Choroid plexus epithelial cell (primary cell): Measurements from ENCODE around the gene PARD3.

ENCODE experiments used
- DNase-seq: peaks from one replicate; pipeline ENCODE4 v3.0.0-alpha.2; 2010; ENCODE audit warnings: low read depth
- H3K4me3 ChIP-seq: 2 replicates; pipeline ENCODE4 v1.5.1; 2011; ENCODE audit warnings: low read depth, mild to moderate bottlenecking, control low read depth, low read length, moderate library complexity
- TF ChIP-seq, protein P1 (sequence below): conservative IDR thresholded peaks from 2 replicates; pipeline ENCODE4 v1.5.1; 2011; ENCODE audit warnings: low read depth, mild to moderate bottlenecking, control low read depth, inconsistent platforms, low read length, moderate library complexity

PARD3 gene

DNA sequence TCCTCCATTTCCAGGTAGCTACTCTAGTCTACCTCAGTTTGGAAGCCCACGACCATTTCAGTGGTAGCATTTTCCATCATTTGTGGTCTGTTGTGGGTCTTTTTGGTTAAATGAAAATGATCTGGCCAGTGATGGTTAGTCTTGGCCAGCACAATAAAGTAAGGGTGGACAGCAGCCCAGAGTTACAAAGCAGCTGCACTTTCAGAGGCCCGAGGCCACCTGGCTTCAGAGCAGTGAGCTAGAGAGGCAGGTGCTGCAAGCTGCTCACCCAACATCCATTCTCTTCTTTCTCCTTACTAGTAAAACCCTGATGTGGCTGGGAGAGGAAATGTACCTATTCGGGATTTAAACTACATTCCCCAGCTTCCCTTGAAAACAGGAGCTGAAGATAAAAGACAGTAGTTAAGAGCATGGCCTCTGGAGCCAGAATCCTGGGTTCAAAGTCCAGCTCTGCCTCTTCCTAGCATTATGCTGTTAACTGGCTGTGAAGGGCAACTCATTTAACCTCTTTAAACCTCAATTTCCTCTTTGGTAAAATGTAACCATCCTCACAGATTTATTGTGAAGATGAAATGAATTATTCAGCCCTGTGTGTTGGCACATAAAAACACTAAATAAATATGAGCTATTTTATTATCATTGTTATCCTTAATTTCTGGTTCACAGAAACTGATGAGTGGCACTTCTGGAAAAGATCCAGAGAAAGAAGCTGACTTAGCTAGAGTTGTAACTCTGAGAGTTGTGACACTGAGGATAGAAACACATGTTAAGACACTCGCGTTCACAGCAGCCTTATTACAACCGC is 517.4 kb downstream of the PARD3 start:
- H3K4me3 ChIP-seq, result no peak overlapping the region
- TF ChIP-seq, protein P1, sequence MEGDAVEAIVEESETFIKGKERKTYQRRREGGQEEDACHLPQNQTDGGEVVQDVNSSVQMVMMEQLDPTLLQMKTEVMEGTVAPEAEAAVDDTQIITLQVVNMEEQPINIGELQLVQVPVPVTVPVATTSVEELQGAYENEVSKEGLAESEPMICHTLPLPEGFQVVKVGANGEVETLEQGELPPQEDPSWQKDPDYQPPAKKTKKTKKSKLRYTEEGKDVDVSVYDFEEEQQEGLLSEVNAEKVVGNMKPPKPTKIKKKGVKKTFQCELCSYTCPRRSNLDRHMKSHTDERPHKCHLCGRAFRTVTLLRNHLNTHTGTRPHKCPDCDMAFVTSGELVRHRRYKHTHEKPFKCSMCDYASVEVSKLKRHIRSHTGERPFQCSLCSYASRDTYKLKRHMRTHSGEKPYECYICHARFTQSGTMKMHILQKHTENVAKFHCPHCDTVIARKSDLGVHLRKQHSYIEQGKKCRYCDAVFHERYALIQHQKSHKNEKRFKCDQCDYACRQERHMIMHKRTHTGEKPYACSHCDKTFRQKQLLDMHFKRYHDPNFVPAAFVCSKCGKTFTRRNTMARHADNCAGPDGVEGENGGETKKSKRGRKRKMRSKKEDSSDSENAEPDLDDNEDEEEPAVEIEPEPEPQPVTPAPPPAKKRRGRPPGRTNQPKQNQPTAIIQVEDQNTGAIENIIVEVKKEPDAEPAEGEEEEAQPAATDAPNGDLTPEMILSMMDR, result no peak
- no peak for DNase-seq

DNA sequence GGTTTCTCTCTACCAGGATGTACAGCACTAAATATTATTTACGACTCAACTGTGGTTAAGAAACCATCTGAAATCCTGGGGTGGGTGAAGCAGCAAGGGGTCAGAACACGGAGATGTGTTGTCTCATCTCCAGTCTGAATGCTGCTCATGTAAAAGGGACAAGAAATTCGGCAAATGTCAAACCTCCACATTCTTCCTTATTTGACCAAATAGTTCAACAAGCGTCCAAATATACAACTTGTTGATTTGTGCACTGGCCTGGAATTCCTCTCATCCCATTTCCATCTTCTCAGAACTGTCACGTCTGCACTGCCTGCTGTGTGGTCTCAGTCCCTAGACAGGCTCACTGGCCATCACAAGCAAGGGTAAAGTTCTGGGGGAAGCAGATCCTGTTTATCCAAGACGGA is 520.0 kb downstream of the PARD3 start:
- TF ChIP-seq, protein P1, result no peak
- peak; percentile 95 for DNase-seq
- H3K4me3 ChIP-seq, result no peak overlapping the region

DNA sequence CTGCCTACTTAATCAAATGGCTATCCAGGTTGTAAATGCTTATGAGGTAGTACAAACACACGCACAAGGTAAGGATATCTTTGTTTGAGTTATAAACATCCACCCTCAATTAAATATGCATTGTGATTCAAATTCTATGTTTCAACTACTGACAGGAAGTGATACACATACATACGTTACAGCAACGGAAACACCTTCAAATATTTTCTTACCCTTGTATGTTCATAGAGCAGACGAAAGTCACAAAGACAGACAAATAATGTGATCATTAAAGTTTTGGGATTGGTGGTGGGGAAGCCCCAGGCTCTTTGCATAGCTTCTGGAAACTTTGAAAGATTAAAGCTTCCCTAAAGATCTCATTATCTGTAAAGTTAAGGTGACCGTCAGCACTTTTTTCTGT is 521.0 kb downstream of the PARD3 start:
- TF ChIP-seq, protein P1, result no peak
- H3K4me3 ChIP-seq, result no peak overlapping the region
- DNase-seq, result no peak

DNA sequence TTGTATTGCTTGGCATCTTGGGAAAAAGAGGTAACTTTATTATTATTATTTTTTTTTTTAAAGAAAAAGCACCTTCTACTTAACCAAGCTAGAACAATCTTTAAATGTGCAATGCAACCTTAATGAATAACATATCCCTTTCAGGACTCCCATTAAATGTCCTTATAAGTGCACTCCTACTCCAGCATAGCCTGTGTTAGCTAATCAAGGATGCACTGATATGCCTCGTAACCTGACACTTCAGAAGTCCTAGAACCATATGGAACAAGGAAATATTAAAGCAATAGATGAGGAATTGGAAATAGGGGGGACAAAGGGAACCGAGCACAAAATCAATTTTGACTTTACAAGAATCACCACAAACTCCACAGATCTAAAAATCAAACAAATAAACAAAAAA is 522.4 kb downstream of the PARD3 start:
- H3K4me3 ChIP-seq, result no peak overlapping the region
- TF ChIP-seq, protein P1, result no peak
- DNase-seq, result peak; percentile 33

DNA sequence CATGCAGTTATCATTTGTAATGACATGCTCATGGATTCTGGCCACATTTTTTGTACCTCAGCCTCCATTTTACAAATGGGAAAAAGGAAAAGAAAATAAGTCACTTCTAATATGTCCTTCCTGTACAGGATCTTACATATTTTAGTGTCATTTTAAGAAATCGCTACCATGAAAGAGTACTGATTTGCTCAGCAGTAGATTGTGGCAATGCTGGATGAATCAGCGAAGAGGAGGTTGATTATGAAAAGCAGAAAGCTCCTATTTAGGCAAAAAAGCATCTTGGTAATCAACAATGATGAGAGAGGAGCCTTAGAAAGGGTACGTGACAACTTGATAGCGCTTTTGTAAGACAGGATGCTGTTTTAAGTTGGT is 522.9 kb downstream of the PARD3 start:
- TF ChIP-seq, protein P1, result no peak
- DNase-seq, result peak; percentile 31
- no peak overlapping the region for H3K4me3 ChIP-seq

DNA sequence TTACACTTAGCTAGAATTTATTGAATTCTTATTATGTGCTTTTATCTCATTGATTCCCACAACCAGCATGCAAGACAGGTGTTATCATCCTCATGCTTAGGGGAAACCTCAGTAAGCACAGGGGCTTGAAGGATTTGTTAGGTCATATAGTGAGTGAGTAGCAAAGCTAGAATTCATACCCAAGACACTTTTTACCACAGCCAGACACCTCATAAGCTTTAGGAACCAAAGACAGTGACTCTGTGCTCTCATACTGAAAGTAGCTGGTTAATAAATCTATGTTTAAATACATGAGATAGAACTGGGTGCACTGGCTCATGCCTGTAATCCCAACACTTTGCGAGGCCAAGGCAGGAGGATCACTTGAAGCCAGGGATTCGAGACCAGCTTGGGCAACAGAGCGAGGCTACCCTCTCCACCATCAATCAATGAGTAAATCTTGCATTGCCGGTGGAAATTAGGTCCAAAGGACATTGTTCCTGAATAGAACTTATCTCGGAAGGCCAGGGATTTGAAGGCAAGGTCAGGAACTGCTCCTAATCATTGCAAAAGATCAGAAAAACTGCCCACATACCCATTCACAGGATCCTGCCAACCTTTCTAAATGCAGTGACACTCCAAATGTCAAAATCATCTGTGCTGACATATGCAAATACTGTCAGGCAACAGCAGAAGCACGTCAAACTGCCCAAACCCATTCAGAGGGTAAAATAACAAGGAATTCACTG is 523.5 kb downstream of the PARD3 start:
- TF ChIP-seq, protein P1, result no peak
- H3K4me3 ChIP-seq, result no peak overlapping the region
- DNase-seq, result no peak
